Spleen (tissue), 11 donors: Measurements from ENCODE around the gene CHMP4B. TPM values are rescaled to one million over a fixed set of nuclear protein-coding genes. Genes with fewer than 3 reads are reported as not detected.

Experiments used
- DNase-seq: peaks from one replicate; pipeline ENCODE4 v3.0.0-alpha.2; 2020
- H3K27ac ChIP-seq, 8 donors: fragments of 200-600 bp; sonication (generic) in 7 of 8; 1 replicate in 4 of 8; 2 replicates in 4 of 8; pipeline versions ENCODE4 v1.5.0 to v1.8.0; 2016 to 2021; ENCODE audit warnings: inconsistent platforms in 4 of 8, mild to moderate bottlenecking in 4 of 8, moderate library complexity in 1 of 8
- H3K27me3 ChIP-seq, 7 donors: fragments of 200-600 bp; sonication (generic) in 6 of 7; replicated peaks in 1 of 7; 1 replicate in 4 of 7; 2 replicates in 3 of 7; pipeline versions ENCODE4 v1.5.0 to v1.8.0; 2016 to 2021; ENCODE audit warnings: inconsistent platforms in 3 of 7, mild to moderate bottlenecking in 1 of 7
- H3K36me3 ChIP-seq, 6 donors: fragments of 200-600 bp; sonication (generic) in 5 of 6; 1 replicate in 4 of 6; 2 replicates in 2 of 6; pipeline versions ENCODE4 v1.5.0 to v1.8.0; 2016 to 2021; ENCODE audit warnings: inconsistent platforms in 2 of 6
- H3K4me1 ChIP-seq, 6 donors: fragments of 200-600 bp; sonication (generic) in 5 of 6; 1 replicate in 3 of 6; 2 replicates in 3 of 6; pipeline versions ENCODE4 v1.5.0 to v1.8.0; 2016 to 2021; ENCODE audit warnings: inconsistent platforms in 3 of 6
- H3K4me3 ChIP-seq, 8 donors: fragments of 200-600 bp; sonication (generic) in 7 of 8; 1 replicate in 4 of 8; 2 replicates in 4 of 8; pipeline versions ENCODE4 v1.5.0 to v1.8.0; 2016 to 2021; ENCODE audit warnings: inconsistent platforms in 4 of 8, mild to moderate bottlenecking in 4 of 8, moderate library complexity in 2 of 8
- H3K9me3 ChIP-seq, 8 donors: fragments of 200-600 bp; sonication (generic) in 7 of 8; 1 replicate in 4 of 8; 2 replicates in 4 of 8; pipeline versions ENCODE4 v1.5.0 to v1.8.0; 2016 to 2021; ENCODE audit warnings: inconsistent platforms in 4 of 8
- POLR2A ChIP-seq, 3 donors: fragments of 450-650 bp; IDR thresholded peaks; one replicate each; pipeline ENCODE4 v1.5.1; 2017; ENCODE audit warnings: antibody characterized with exemption in 3 of 3, mild to moderate bottlenecking in 1 of 3
- POLR2AphosphoS5 ChIP-seq, 3 donors: sonication (generic); formaldehyde crosslinking; IDR thresholded peaks; one replicate each; pipeline ENCODE4 v1.5.1; 2017; ENCODE audit warnings: antibody characterized with exemption in 3 of 3
- WGBS, 5 donors: extraction: QIAGEN DNeasy Blood & Tissue Kit in 3 of 5; methylation state at CpG; one replicate each; pipeline versions ENCODE4 v1.1.5 to v1.1.7; 2013 to 2018; 5-methylcytosine and 5-hydroxymethylcytosine counted together
- intact Hi-C: fragments of 100-400 bp; cut with DNase I; formaldehyde crosslinking; loops from one replicate; pipeline ENCODE4 v1.15.0; 2023; ENCODE audit warnings: low total_unique reads
- polyA plus RNA-seq, 3 donors: library from polyadenylated mRNA; stranded (reverse); fragments of 200-250 nt; gene quantifications; one replicate each; pipeline ENCODE4 v1.2.1, GENCODE V29; 2013
- total RNA-seq, 7 donors: library from RNA; depleted of rRNA in 3 of 7; stranded (reverse); fragments of >200 nt in 3 of 7; fragmentation: NEBNext Ultra II Directional in 4 of 7; extraction: Animal tissue kit (Norgen Biotek cat#: 25700) in 4 of 7; gene quantifications; one replicate each; pipeline versions ENCODE4 v1.1.0 to v1.2.1, GENCODE V29; 2016 to 2021
- TF ChIP-seq, protein P1 (sequence below), 11 experiments: fragments of 200-600 bp in 7 of 11; fragments of 450-650 bp in 4 of 11; sonication (generic) in 4 of 11; IDR thresholded peaks in 8 of 11; conservative IDR thresholded peaks in 3 of 11; 1 replicate in 7 of 11; 2 replicates in 4 of 11; pipeline versions ENCODE4 v1.4.0 to v1.8.0; 2016 to 2021; ENCODE audit warnings: antibody characterized with exemption in 11 of 11, inconsistent platforms in 4 of 11, mild to moderate bottlenecking in 1 of 11
- donor health status: healthy with polysubstance abuse.
- donor health status: DM: no; HTN: no; CAD: no; lungs with moderate emphysema.
- donor health status: DM: no; HTN: no; CAD: no.
- donor health status: Bipolar disorder and iron deficiency.
- donor health status: healthy.
- donor health status: DM: no; HTN: no; CAD: no.
- donor health status: DM: yes; HTN: yes; CAD: no.

CHMP4B gene
- total and polyA plus RNA-seq, 10 donors = 44.9 to 118 (median 74.7) TPM

DNA sequence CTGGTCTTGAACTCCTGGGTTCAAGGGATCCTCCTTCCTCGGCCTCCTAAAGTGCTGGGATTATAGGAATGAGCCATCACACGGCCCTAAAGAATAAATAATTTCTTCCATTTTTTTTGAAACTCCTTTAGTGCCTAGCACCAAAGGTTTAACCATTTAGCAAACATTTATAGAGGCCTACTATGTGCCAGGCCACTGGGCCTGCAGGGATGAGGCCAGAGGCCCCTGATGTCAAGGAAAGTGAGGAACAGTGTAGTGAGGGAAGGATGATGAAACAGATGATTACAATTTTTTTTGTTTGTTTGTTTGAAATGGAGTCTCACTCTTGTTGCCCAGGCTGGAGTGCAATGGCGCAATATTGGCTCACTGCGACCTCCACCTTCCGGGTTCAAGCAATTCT is 45.6 kb upstream of the CHMP4B start:
- peaks cover 0 to 94% (median 20%) of the 10 kb centered on the region in 6 donors for H3K36me3 ChIP-seq
- H3K9me3 ChIP-seq = no peaks in the 10 kb centered on the region
- no peak for TF ChIP-seq POLR2A (IDR thresholded peaks at IDR 0.05)
- no peak for TF ChIP-seq POLR2AphosphoS5 (IDR thresholded peaks at IDR 0.05)
- TF ChIP-seq, protein P1, sequence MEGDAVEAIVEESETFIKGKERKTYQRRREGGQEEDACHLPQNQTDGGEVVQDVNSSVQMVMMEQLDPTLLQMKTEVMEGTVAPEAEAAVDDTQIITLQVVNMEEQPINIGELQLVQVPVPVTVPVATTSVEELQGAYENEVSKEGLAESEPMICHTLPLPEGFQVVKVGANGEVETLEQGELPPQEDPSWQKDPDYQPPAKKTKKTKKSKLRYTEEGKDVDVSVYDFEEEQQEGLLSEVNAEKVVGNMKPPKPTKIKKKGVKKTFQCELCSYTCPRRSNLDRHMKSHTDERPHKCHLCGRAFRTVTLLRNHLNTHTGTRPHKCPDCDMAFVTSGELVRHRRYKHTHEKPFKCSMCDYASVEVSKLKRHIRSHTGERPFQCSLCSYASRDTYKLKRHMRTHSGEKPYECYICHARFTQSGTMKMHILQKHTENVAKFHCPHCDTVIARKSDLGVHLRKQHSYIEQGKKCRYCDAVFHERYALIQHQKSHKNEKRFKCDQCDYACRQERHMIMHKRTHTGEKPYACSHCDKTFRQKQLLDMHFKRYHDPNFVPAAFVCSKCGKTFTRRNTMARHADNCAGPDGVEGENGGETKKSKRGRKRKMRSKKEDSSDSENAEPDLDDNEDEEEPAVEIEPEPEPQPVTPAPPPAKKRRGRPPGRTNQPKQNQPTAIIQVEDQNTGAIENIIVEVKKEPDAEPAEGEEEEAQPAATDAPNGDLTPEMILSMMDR (IDR thresholded peaks at IDR 0.05 in 8 of 11, conservative IDR thresholded peaks at IDR 0.05 in 3 of 11) = no peak
- intact Hi-C loops = no loop called here
- DNase-seq = no peak
- no peak overlapping the region for H3K27ac ChIP-seq
- no peaks in the 10 kb centered on the region for H3K27me3 ChIP-seq
- no peaks in the 10 kb centered on the region for H3K4me1 ChIP-seq
- WGBS, 5 donors = 91 to 98% (median 96%) methylated on average over 5 of the region's 5 CpGs
- no peak overlapping the region for H3K4me3 ChIP-seq

DNA sequence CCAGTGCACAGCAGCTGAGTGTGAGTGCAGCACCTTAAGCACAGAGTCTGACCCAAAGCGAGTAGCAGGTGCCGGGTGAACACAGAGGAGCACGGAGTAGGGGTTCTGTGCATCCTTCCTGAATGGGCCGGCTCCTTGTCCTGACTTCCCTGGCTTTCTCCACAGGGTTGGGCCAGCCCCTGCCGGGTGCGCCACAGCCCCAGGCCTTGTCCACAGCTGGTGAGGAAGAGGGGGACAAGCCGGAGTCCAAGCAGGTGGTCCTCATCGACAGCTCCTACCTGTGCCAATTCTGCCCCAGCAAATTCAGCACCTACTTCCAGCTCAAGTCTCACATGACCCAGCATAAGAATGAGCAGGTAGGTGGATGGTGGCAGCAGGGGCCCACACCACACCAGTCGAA is 44.5 kb upstream of the CHMP4B start:
- no peaks in the 10 kb centered on the region for H3K9me3 ChIP-seq
- TF ChIP-seq POLR2A (IDR thresholded peaks at IDR 0.05) (no peak), POLR2AphosphoS5 (IDR thresholded peaks at IDR 0.05) (no peak)
- TF ChIP-seq, protein P1 (IDR thresholded peaks at IDR 0.05 in 8 of 11, conservative IDR thresholded peaks at IDR 0.05 in 3 of 11) = no peak
- WGBS, 5 donors = 92 to 100% (median 96%) methylated on average over 7 to 9 of the region's 9 CpGs
- H3K27me3 ChIP-seq = no peaks in the 10 kb centered on the region
- intact Hi-C loops = no loop called here
- no peak overlapping the region for H3K27ac ChIP-seq
- peaks cover 0 to 92% (median 18%) of the 10 kb centered on the region in 6 donors for H3K36me3 ChIP-seq
- no peak overlapping the region for H3K4me3 ChIP-seq
- no peak for DNase-seq
- H3K4me1 ChIP-seq = no peaks in the 10 kb centered on the region

GRCh38 chr20:33767777-33768138 is 43.4 kb upstream of the CHMP4B start:
- intact Hi-C loops = no loop called here
- H3K27me3 ChIP-seq = no peaks in the 10 kb centered on the region
- no peak for TF ChIP-seq POLR2AphosphoS5 (IDR thresholded peaks at IDR 0.05)
- TF ChIP-seq, protein P1 (IDR thresholded peaks at IDR 0.05 in 8 of 11, conservative IDR thresholded peaks at IDR 0.05 in 3 of 11) = no peak
- TF ChIP-seq POLR2A (IDR thresholded peaks at IDR 0.05) = no peak
- no peak overlapping the region for H3K4me3 ChIP-seq
- DNase-seq = no peak
- H3K4me1 ChIP-seq = no peaks in the 10 kb centered on the region
- WGBS, 5 donors = 89 to 100% (median 95%) methylated on average over 2 of the region's 2 CpGs
- H3K9me3 ChIP-seq = no peaks in the 10 kb centered on the region
- peaks cover 0 to 92% (median 14%) of the 10 kb centered on the region in 6 donors for H3K36me3 ChIP-seq
- no peak overlapping the region for H3K27ac ChIP-seq

DNA sequence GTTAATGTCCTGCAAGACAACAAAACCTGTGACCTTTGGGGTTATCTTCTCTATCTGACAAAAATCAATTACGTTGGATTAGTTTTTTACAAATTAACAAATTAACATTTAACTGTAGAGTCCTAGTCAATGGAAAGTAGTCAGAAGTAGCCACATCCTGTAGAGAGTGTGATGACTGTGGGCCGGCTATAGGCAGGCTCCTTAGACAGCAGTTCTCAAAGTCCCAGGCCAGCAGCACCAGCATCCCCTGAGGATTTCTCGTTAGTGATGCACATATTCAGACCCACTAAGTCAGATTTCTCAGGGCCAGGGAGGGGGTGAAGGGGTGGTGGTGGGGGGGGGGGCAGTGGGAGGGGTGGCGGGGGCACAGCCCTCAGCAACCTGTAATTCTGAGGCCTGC is 42.1 kb upstream of the CHMP4B start:
- no peak for TF ChIP-seq POLR2A (IDR thresholded peaks at IDR 0.05)
- no peak for TF ChIP-seq POLR2AphosphoS5 (IDR thresholded peaks at IDR 0.05)
- TF ChIP-seq, protein P1 (IDR thresholded peaks at IDR 0.05 in 8 of 11, conservative IDR thresholded peaks at IDR 0.05 in 3 of 11) = no peak
- intact Hi-C loops = no loop called here
- H3K4me3 ChIP-seq = no peak overlapping the region

More for the DNA sequence above, 42.1 kb upstream of the CHMP4B start:
- no peaks in the 10 kb centered on the region for H3K9me3 ChIP-seq
- peaks cover 0 to 90% (median 14%) of the 10 kb centered on the region in 6 donors for H3K36me3 ChIP-seq
- H3K27me3 ChIP-seq = no peaks in the 10 kb centered on the region
- DNase-seq = no peak
- peaks cover 0 to 7% (median 0%) of the 10 kb centered on the region in 6 donors for H3K4me1 ChIP-seq
- WGBS, 5 donors = 76 to 91% (median 85%) methylated on average over 4 of the region's 4 CpGs
- no peak overlapping the region for H3K27ac ChIP-seq
